ENCODE data around the gene RNF39.

RNF39 gene

GRCh38 chr6:30055513-30055912 is 20.1 kb downstream of the RNF39 start:
- Histone ChIP-seq H3K4me1 (ENCODE audit: control insufficient read depth, insufficient read depth, low read length, unreplicated experiment) (peaks cover 7% of the 10 kb centered on the region), H2AFZ (ENCODE audit: low read length, unreplicated experiment) (no peak overlapping the region), H3K79me2 (ENCODE audit: control insufficient read depth, insufficient read depth, low read length, unreplicated experiment) (peaks cover 10% of the 10 kb centered on the region), H3K36me3 (ENCODE audit: insufficient read depth, low read length) (no peaks in the 10 kb centered on the region), H3K27me3 (ENCODE audit: insufficient read depth, low read length) (no peaks in the 10 kb centered on the region), H3K27ac (ENCODE audit: low read depth, low read length) (no peak overlapping the region), H3K4me3 (ENCODE audit: low read depth, low read length) (no peak overlapping the region)

- H3K36me3 ChIP-seq (ENCODE audit: insufficient read depth, low read length) = no peaks in the 10 kb centered on the region
- H3K27me3 ChIP-seq (ENCODE audit: insufficient read depth, low read length) = no peaks in the 10 kb centered on the region
- no peaks in the 10 kb centered on the region for H3K79me2 ChIP-seq (ENCODE audit: control insufficient read depth, insufficient read depth, low read length, unreplicated experiment)
- H2AFZ ChIP-seq (ENCODE audit: low read length, unreplicated experiment) = no peak overlapping the region
- H3K4me3 ChIP-seq (ENCODE audit: low read depth, low read length) = no peak overlapping the region
- no peak overlapping the region for H3K27ac ChIP-seq (ENCODE audit: low read depth, low read length)
- no peaks in the 10 kb centered on the region for H3K4me1 ChIP-seq (ENCODE audit: control insufficient read depth, insufficient read depth, low read length, unreplicated experiment)
Measured at GRCh38 chr6:30053682-30054081, 21.9 kb downstream of the RNF39 start.

- H2AFZ ChIP-seq (ENCODE audit: low read length, unreplicated experiment) = no peak overlapping the region
- H3K27ac ChIP-seq (ENCODE audit: low read depth, low read length) = no peak overlapping the region
- H3K27me3 ChIP-seq (ENCODE audit: insufficient read depth, low read length) = no peaks in the 10 kb centered on the region
- no peaks in the 10 kb centered on the region for H3K4me1 ChIP-seq (ENCODE audit: control insufficient read depth, insufficient read depth, low read length, unreplicated experiment)
- no peak overlapping the region for H3K4me3 ChIP-seq (ENCODE audit: low read depth, low read length)
- no peaks in the 10 kb centered on the region for H3K36me3 ChIP-seq (ENCODE audit: insufficient read depth, low read length)
- no peaks in the 10 kb centered on the region for H3K79me2 ChIP-seq (ENCODE audit: control insufficient read depth, insufficient read depth, low read length, unreplicated experiment)
Measured at GRCh38 chr6:30047220-30047619, 28.3 kb downstream of the RNF39 start.

- no peak overlapping the region for H2AFZ ChIP-seq (ENCODE audit: low read length, unreplicated experiment)
- no peaks in the 10 kb centered on the region for H3K4me1 ChIP-seq (ENCODE audit: control insufficient read depth, insufficient read depth, low read length, unreplicated experiment)
- no peak overlapping the region for H3K27ac ChIP-seq (ENCODE audit: low read depth, low read length)
- H3K27me3 ChIP-seq (ENCODE audit: insufficient read depth, low read length) = no peaks in the 10 kb centered on the region
- no peak overlapping the region for H3K4me3 ChIP-seq (ENCODE audit: low read depth, low read length)
- no peaks in the 10 kb centered on the region for H3K79me2 ChIP-seq (ENCODE audit: control insufficient read depth, insufficient read depth, low read length, unreplicated experiment)
- H3K36me3 ChIP-seq (ENCODE audit: insufficient read depth, low read length) = no peaks in the 10 kb centered on the region
Measured at GRCh38 chr6:30044630-30045029, 30.9 kb downstream of the RNF39 start.

GRCh38 chr6:30043744-30044143 is 31.8 kb downstream of the RNF39 start:
- Histone ChIP-seq H3K4me1 (ENCODE audit: control insufficient read depth, insufficient read depth, low read length, unreplicated experiment) (no peaks in the 10 kb centered on the region), H2AFZ (ENCODE audit: low read length, unreplicated experiment) (no peak overlapping the region), H3K36me3 (ENCODE audit: insufficient read depth, low read length) (no peaks in the 10 kb centered on the region), H3K27ac (ENCODE audit: low read depth, low read length) (no peak overlapping the region), H3K79me2 (ENCODE audit: control insufficient read depth, insufficient read depth, low read length, unreplicated experiment) (no peaks in the 10 kb centered on the region), H3K27me3 (ENCODE audit: insufficient read depth, low read length) (no peaks in the 10 kb centered on the region), H3K4me3 (ENCODE audit: low read depth, low read length) (no peak overlapping the region)

GRCh38 chr6:30042914-30043313 is 32.7 kb downstream of the RNF39 start:
- Histone ChIP-seq H3K4me3 (ENCODE audit: low read depth, low read length) (no peak overlapping the region), H3K27me3 (ENCODE audit: insufficient read depth, low read length) (no peaks in the 10 kb centered on the region), H3K27ac (ENCODE audit: low read depth, low read length) (no peak overlapping the region), H2AFZ (ENCODE audit: low read length, unreplicated experiment) (no peak overlapping the region), H3K36me3 (ENCODE audit: insufficient read depth, low read length) (no peaks in the 10 kb centered on the region), H3K4me1 (ENCODE audit: control insufficient read depth, insufficient read depth, low read length, unreplicated experiment) (no peaks in the 10 kb centered on the region), H3K79me2 (ENCODE audit: control insufficient read depth, insufficient read depth, low read length, unreplicated experiment) (no peaks in the 10 kb centered on the region)

GRCh38 chr6:30042476-30042875 is 33.1 kb downstream of the RNF39 start:
- Histone ChIP-seq H3K4me3 (ENCODE audit: low read depth, low read length) (no peak overlapping the region), H3K36me3 (ENCODE audit: insufficient read depth, low read length) (no peaks in the 10 kb centered on the region), H3K4me1 (ENCODE audit: control insufficient read depth, insufficient read depth, low read length, unreplicated experiment) (no peaks in the 10 kb centered on the region), H3K27ac (ENCODE audit: low read depth, low read length) (no peak overlapping the region), H3K79me2 (ENCODE audit: control insufficient read depth, insufficient read depth, low read length, unreplicated experiment) (no peaks in the 10 kb centered on the region), H3K27me3 (ENCODE audit: insufficient read depth, low read length) (no peaks in the 10 kb centered on the region), H2AFZ (ENCODE audit: low read length, unreplicated experiment) (no peak overlapping the region)

GRCh38 chr6:30041821-30042220 is 33.7 kb downstream of the RNF39 start:
- H3K36me3 ChIP-seq (ENCODE audit: insufficient read depth, low read length) = no peaks in the 10 kb centered on the region
- no peaks in the 10 kb centered on the region for H3K27me3 ChIP-seq (ENCODE audit: insufficient read depth, low read length)
- no peaks in the 10 kb centered on the region for H3K79me2 ChIP-seq (ENCODE audit: control insufficient read depth, insufficient read depth, low read length, unreplicated experiment)
- H3K4me1 ChIP-seq (ENCODE audit: control insufficient read depth, insufficient read depth, low read length, unreplicated experiment) = no peaks in the 10 kb centered on the region
- no peak overlapping the region for H2AFZ ChIP-seq (ENCODE audit: low read length, unreplicated experiment)
- no peak overlapping the region for H3K27ac ChIP-seq (ENCODE audit: low read depth, low read length)
- H3K4me3 ChIP-seq (ENCODE audit: low read depth, low read length) = no peak overlapping the region

GRCh38 chr6:30041221-30041620 is 34.3 kb downstream of the RNF39 start:
- H3K36me3 ChIP-seq (ENCODE audit: insufficient read depth, low read length) = no peaks in the 10 kb centered on the region
- H3K4me1 ChIP-seq (ENCODE audit: control insufficient read depth, insufficient read depth, low read length, unreplicated experiment) = no peaks in the 10 kb centered on the region
- no peak overlapping the region for H2AFZ ChIP-seq (ENCODE audit: low read length, unreplicated experiment)
- H3K27ac ChIP-seq (ENCODE audit: low read depth, low read length) = no peak overlapping the region
- H3K79me2 ChIP-seq (ENCODE audit: control insufficient read depth, insufficient read depth, low read length, unreplicated experiment) = no peaks in the 10 kb centered on the region
- H3K4me3 ChIP-seq (ENCODE audit: low read depth, low read length) = no peak overlapping the region
- no peaks in the 10 kb centered on the region for H3K27me3 ChIP-seq (ENCODE audit: insufficient read depth, low read length)

GRCh38 chr6:30037182-30037788 is 38.3 kb downstream of the RNF39 start:
- no peaks in the 10 kb centered on the region for H3K36me3 ChIP-seq (ENCODE audit: insufficient read depth, low read length)
- no peaks in the 10 kb centered on the region for H3K27me3 ChIP-seq (ENCODE audit: insufficient read depth, low read length)
- H3K4me1 ChIP-seq (ENCODE audit: control insufficient read depth, insufficient read depth, low read length, unreplicated experiment) = no peaks in the 10 kb centered on the region
- H3K4me3 ChIP-seq (ENCODE audit: low read depth, low read length) = no peak overlapping the region
- no peak overlapping the region for H2AFZ ChIP-seq (ENCODE audit: low read length, unreplicated experiment)
- no peak overlapping the region for H3K27ac ChIP-seq (ENCODE audit: low read depth, low read length)
- H3K79me2 ChIP-seq (ENCODE audit: control insufficient read depth, insufficient read depth, low read length, unreplicated experiment) = no peaks in the 10 kb centered on the region

GRCh38 chr6:30035784-30036183 is 39.8 kb downstream of the RNF39 start:
- no peaks in the 10 kb centered on the region for H3K79me2 ChIP-seq (ENCODE audit: control insufficient read depth, insufficient read depth, low read length, unreplicated experiment)
- no peak overlapping the region for H3K4me3 ChIP-seq (ENCODE audit: low read depth, low read length)
- H3K36me3 ChIP-seq (ENCODE audit: insufficient read depth, low read length) = no peaks in the 10 kb centered on the region
- H3K27me3 ChIP-seq (ENCODE audit: insufficient read depth, low read length) = no peaks in the 10 kb centered on the region
- H3K27ac ChIP-seq (ENCODE audit: low read depth, low read length) = no peak overlapping the region
- no peak overlapping the region for H2AFZ ChIP-seq (ENCODE audit: low read length, unreplicated experiment)
- H3K4me1 ChIP-seq (ENCODE audit: control insufficient read depth, insufficient read depth, low read length, unreplicated experiment) = no peaks in the 10 kb centered on the region

Data from ACC112 (cell line).